RCC 7860 (cell line): ENCODE measurements around the gene CAB39L.
"Not testable (repeated sequence)": the region's sequence is repeated elsewhere in the genome, so short reads cannot be mapped to it uniquely, and the experiment has no call there.

Experiments
- DNase-seq: peaks from one replicate; pipeline ENCODE4 v3.0.0-alpha.2; 2015; ENCODE audit warnings: low spot score
- FAIRE-seq: peaks from 2 replicates; lab custom pipeline; 2012; peaks lifted over from hg19 to GRCh38; lab: Jason Lieb, UNC

Gene CAB39L

DNA sequence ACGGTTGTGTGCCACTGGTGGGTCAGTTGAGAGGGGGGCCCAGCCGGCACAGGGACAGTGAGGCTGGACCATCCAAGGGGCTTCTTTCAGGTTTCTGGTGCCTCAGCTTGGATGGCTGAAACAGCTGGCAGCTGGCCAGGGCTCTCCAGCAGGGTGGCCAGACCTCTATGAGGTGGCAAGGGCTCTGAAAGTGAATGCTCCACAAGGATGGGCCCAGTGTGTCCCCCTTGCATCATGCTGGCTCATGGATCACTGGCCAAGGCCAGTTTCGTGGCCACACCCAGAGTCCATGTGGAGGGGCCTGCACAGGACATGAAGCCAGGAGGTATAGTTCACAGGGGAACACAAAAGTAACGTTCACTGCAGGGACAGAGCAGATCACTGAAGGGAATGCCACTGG is 146.5 kb downstream of the CAB39L start:
- DNase-seq, result no peak
- no peak for FAIRE-seq

DNA sequence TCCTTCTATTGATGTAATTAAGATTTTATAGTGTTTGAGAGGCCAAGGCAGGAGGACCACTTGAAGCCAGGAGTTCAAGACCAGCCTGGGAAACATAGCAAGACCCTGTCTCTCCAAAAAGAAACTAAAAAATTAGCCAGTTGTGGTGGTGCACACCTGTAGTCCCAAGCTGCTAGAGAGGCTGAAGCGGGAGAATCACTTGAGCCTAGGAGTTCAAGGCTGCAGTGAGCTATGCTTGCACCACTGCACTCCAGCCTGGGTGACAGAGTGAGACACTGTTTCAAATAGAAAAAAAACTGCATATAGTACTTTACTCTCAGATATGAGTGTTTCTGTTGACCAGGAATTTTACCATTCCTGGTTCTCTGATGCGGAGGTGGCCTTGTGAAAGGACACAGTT is 147.2 kb downstream of the CAB39L start:
- no peak for FAIRE-seq
- no peak for DNase-seq

DNA sequence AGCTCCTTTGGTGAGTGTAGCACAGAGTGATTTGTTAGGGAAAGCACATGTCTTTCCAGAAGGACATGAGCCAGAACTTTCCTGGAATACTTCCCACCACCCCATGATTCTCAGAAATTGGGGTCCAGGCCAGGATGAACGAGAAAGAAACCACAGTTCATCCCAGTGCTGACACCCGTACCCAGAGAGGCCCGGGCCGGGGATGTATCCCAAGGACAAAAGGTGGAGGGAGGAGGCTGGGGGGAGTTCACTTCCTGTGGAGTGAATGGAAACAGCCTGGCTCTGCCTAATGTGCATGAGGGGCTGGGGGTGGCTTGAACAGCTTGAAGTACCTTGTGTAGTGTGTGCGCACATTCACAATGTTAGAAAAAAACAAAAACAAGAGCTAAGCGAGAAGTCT is 148.6 kb downstream of the CAB39L start:
- DNase-seq (no peak), FAIRE-seq (no peak)

DNA sequence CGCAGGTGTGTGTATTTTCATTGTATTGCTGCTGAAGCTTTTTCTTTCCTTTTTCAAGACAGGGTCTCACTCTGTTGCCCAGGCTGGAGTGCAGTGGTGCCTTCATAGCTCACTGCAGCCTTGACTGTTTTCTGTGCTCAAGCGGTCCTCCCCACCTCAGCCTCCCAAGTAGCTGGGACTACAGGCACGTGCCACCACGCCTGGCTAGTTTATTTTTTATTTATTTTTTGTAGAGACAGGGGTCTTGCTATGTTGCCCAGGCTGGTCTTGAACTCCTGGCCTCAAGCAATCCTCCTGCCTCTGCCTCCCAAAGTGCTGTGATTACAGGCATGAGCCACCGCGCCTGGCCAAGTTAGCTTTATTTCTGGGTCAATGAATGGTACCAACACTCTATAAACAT is 149.1 kb downstream of the CAB39L start:
- DNase-seq, FAIRE-seq: not testable (repeated sequence)

DNA sequence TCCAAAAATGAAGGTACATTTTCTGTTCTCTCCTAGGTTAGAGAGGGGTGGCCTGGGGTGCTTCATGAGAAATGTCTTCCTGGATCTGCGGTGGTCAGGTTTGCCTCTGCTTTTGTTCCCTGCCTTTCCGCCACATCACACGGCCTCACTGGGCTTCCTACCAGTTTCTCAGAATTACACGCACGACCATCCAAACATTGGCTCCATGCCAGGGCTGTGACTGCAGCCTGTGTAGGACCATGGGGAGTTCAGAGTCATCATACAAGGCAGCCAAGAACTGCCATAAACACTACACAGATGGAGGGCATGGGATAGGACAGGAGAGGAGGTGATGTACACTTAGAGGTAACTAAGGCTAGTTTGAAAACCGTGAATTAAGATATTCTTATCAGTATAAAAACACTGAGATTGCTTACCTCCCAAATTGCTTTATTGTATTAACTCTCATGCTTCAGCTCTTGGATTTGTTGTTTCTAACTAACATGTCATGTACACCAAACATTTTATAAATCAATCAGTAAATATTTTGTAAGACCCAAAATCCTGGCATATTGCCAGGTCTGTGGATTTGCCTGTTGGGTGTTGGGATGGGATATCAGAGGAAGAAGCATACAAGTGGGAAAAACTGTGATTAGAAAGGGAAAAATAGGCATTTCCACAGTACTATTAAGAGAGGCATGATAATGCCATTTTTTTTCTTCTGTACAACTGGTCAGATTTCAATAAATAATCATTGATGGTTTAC is 150.9 kb downstream of the CAB39L start:
- FAIRE-seq (no peak), DNase-seq (no peak)

- FAIRE-seq (no peak), DNase-seq (no peak)
Observed at GRCh38 chr13:49288458-49288857, 155.4 kb downstream of the CAB39L start.

DNA sequence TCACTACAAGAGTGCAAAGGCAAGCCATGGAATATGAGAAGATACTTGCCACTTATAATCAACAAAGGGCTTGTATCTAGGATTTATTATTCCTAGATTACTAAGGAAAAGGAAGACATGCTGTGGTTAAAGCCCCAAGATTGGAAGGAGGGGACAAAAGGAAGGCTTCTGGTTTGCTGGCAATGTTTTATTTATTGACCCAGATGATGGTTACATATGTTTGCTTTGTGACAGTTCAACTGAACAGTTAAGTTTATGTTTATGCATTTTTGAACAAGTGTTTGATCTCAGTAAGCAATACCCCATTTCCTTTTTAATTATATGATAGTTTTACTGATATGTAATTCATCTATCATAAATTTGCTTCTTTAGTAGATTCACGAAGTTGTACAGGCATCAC is 155.9 kb downstream of the CAB39L start:
- DNase-seq (no peak), FAIRE-seq (no peak)

- no peak for FAIRE-seq
- no peak for DNase-seq
Observed at GRCh38 chr13:49279885-49280284, 164.0 kb downstream of the CAB39L start.

GRCh38 chr13:49279112-49279511 is 164.8 kb downstream of the CAB39L start:
- FAIRE-seq (no peak), DNase-seq (no peak)

- FAIRE-seq, result no peak
- DNase-seq, result no peak
Observed at GRCh38 chr13:49278211-49278610, 165.7 kb downstream of the CAB39L start.

GRCh38 chr13:49272296-49272695 is 171.6 kb downstream of the CAB39L start:
- FAIRE-seq, result no peak
- no peak for DNase-seq

DNA sequence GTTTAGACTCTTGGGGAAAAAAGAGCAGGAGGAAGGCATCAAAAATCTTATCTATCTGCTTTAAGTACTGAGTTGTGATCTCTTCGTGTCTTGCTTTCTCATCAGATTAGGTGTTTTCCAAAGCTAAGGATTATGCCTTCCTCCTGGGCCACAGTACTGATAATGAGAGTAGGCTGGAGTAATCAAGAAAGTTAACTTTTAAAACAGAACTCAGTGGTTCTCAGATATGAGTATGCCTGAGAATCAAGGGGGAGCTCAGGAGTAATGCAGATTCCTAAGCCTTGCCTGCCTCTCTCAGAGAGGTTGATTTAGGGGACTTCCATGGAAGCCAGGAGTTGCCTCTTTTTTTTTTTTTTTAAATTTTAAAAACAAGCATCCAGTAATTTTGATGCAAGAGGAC is 172.6 kb downstream of the CAB39L start:
- FAIRE-seq, result no peak
- DNase-seq, result no peak

GRCh38 chr13:49265822-49266221 is 178.0 kb downstream of the CAB39L start:
- DNase-seq, result no peak
- FAIRE-seq, result no peak

GRCh38 chr13:49262634-49263033 is 181.2 kb downstream of the CAB39L start:
- DNase-seq (no peak), FAIRE-seq (no peak)

DNA sequence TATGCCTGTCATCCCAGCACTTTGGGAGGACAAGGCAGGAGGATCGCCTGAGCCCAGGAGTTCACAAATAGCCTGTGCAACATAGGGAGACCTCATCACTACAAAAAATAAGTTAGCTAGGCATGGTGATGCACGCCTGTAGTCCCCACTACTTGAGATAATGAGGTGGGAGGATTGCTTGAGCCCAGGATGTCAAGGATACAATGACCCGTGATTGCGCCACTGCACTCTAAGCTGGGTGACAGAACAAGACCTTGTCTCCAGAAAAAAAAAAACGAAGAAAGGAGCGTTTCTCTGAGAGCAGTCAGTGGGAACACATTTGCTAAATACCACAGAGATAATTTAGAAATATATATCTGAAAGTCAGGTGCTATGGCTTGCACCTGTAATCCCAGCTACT is 184.3 kb downstream of the CAB39L start:
- FAIRE-seq, result no peak

More for the DNA sequence above, 184.3 kb downstream of the CAB39L start:
- DNase-seq, result no peak
